Breast epithelium (tissue), 3 donors: ENCODE results near the gene VPS35L.

Source experiments
- POLR2A ChIP-seq: fragments of 450-650 bp; IDR thresholded peaks from one replicate; pipeline ENCODE4 v1.6.1; 2016; ENCODE audit warnings: antibody characterized with exemption, mild to moderate bottlenecking, moderate library complexity
- POLR2AphosphoS5 ChIP-seq, 3 donors: sonication (generic); formaldehyde crosslinking; IDR thresholded peaks; one replicate each; pipeline ENCODE4 v1.6.1; 2017; ENCODE audit warnings: antibody characterized with exemption in 3 of 3

GRCh38 chr16:19555938-19556771 lies 652 bp downstream of the VPS35L start:
- TF ChIP-seq POLR2AphosphoS5 (IDR thresholded peaks at IDR 0.05) = no peak
- TF ChIP-seq POLR2A = no peak
